SK-N-MC (cell line): ENCODE measurements around the gene OR1F1.

ENCODE experiments used
- EZH2 ChIP-seq: fragments of 200-600 bp; sonication (generic); IDR thresholded peaks from one replicate; pipeline ENCODE4 v1.6.1; 2017; ENCODE audit warnings: antibody characterized with exemption
- FOXP2 ChIP-seq: optimal IDR thresholded peaks from 2 replicates; pipeline ENCODE3; 2011; ENCODE audit warnings: mild to moderate bottlenecking, moderate library complexity; ENCODE audit not compliant: insufficient read depth; ENCODE audit errors: extremely low read length, control extremely low read depth
- POLR2AphosphoS5 ChIP-seq: IDR thresholded peaks from 2 replicates; pipeline ENCODE4 v1.6.1; 2012; ENCODE audit warnings: mild to moderate bottlenecking, low read depth, low read length, borderline replicate concordance

- no peak for TF ChIP-seq EZH2
- TF ChIP-seq POLR2AphosphoS5: no peak
- no peak for TF ChIP-seq FOXP2
These were observed 17.4 kb upstream of the OR1F1 start for GRCh38 chr16:3170440-3171180.
